ENCODE results near the gene JMJD6. TPM values are rescaled to one million over a fixed set of nuclear protein-coding genes. Genes with fewer than 3 reads are reported as not detected.
"Not testable (repeated sequence)": the region's sequence is repeated elsewhere in the genome, so short reads cannot be mapped to it uniquely, and the experiment has no call there.

JMJD6 gene
- total RNA-seq, 1 donor from 2014 or later: 11.3 TPM

DNA sequence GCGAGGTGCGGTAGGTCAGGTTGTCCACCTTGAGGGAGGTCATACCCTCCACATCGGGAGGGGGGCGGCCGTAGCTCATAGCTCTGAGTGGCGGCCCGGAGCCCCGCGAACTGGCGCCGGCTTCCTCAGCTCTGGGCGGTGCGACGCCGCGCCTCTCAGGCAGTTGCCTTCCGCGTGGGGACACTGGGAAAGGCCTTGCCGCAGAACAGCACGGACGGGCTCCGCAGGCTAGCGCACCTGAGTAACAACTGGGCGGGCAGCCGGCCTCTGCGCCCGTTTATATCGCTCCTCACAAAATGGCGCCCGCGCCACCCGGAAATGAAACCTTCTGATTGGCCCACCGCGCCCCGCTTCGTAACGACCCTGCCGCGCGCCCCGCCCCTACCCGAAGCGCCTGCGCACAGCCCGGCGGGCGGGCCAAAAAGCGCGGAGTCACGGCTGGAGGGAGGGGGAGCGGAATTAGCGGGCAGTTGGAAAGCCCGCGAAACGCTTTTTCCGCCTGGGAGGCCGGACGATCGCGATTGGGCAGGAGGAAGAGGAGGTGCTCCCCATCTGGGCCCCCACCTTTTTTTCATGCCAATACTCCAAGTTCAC is 10.8 kb upstream of the JMJD6 start, which contains the start of gene SRSF2:
Gene SRSF2, minus strand, starts transcription at position 250 of the 594 bp plus-strand sequence. Its CDS starts 171 bp downstream, at position 79.
- ATAC-seq (peak; percentile 80), DNase-seq (ENCODE audit: low spot score) (peak; percentile 99)

DNA sequence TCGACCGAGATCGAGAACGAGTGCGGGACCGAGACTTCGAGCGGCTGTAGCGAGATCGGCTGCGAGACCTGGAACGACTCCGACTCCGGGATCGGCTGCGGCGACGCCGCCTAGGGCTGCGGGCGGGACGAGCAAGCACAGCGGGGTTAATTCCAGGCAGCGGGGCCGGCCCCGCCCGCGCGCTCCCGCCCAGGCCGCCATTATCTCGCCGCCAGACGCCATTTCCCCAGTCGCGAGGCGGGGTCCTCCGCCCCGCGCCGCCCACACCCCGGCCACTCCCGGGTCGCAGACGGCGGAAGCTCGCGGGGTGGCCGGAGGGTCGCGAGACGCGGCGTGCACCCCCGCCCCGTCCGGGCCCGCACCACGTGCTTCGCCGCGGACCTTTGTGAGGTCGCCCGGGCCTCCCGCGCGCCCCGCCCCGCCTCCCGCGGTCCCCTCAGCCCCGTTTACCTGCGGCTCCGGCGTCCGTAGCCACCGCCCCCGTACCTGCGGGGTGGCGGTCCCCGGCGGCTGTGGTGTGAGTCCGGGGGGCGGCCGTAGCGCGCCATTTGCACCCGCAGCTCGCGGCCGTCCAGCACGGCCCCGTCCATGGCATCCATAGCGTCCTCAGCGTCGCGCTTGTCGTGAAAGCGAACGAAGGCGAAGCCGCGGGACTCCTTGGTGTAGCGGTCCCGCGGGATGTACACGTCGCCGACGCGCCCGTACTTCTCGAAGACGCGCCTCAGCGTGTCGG is 10.1 kb upstream of the JMJD6 start:
- DNase-seq (ENCODE audit: low spot score) (peak; percentile 83), ATAC-seq (peak; percentile 57)

DNA sequence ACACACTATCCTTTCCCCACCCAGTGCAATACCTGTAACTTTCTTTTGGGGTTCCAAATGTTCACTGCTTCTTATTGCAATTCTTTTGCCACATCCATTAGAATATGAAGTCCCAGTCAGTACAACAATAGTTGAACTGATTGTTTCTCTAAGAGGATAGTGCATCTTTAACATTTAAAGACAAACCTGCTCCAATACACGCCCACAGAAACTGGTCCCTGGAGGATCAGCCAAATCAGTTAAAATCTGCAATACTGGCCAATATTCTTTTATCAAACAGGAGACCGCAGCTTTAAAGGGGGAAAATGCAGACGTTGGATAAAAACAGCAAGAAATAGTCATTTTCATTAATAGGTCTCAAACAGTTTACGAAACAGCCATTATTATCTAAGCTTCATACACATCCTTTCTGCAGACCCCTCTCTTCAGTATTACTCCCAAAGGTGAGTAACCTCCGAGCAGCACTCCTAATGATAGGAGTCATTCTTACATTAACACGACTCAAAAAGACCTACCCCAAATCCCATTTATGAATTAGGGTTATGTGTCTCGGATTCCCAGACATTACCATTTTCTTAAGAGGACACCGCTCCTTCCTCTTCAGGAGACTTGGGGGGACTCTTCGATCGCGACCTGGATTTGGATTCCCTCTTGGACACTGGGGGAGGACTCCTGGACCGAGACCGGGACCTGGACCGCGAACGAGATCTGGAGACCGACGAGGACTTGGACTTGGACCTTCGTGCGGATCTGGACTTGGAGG is 9.4 kb upstream of the JMJD6 start:
- DNase-seq (ENCODE audit: low spot score): no peak
- no peak for ATAC-seq

DNA sequence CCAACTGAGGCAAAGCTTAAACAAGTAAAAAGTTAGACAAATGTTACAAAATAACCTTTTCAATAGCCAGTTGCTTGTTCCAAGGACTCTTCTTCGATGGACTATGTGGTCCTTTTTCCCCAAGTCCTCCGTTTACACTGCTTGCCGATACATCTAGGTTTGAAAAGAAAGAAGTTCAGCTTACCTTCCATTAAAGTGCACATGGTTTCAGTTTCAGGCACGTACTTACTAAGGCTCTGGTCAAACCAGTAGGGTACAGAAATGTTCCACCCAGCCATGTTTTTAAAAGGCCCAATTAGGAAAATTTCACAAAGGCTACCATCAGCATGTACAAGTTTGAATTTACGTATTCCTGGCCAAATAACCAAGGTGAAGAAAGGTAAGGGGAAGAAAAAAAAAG is 8.6 kb upstream of the JMJD6 start:
- no peak for ATAC-seq
- no peak for DNase-seq (ENCODE audit: low spot score)

DNA sequence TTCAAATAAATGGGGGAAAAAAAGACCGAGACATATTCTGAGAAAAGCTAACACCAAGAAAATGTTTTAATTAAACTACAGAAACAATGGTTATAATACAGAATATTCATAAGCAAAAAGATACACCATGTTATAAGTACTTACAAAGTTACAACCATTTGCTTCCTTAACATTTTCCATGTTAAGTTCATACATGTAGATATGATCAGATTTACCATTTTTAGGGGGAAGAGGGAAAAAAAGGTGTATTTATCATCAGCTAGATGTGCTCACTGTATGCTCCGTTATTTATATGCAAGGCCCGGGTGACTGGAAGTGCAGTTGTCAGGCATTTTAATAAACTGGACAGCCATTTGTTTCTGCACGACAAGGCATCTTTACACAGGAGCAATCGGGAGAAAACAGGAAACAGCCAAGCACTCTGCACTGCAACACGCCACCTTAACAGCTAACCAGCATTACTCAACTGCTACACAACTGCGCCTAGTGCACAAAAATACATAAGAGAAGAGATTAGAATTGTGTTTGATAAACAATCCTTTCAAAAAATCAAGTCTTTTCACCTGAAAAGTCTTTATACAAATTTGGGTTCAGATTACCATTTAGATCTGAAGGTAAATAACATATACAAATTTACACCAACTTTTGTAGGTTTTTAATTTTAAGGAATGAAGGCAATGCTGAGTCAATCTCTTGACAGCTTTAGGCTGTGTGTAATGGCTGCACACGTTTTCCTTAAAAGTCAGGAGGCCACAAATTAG is 7.9 kb upstream of the JMJD6 start:
- DNase-seq (ENCODE audit: low spot score) (no peak), ATAC-seq (no peak)

DNA sequence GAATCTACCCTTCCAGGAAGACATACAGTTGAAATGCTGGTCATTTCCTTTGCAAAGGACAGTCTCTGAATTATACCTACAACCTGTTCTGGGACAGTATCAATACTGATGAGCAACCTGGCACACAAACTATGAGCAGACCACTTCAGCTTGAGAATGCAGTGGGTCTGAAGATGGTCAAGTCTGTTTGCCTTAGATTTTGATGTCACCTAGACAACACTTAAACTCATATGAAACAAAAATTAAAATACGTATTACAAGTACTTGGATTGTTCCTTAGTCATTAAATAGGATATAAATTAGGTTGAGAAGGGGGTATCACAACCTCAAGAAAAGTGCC is 7.2 kb upstream of the JMJD6 start:
- no peak for DNase-seq (ENCODE audit: low spot score)
- ATAC-seq: no peak

DNA sequence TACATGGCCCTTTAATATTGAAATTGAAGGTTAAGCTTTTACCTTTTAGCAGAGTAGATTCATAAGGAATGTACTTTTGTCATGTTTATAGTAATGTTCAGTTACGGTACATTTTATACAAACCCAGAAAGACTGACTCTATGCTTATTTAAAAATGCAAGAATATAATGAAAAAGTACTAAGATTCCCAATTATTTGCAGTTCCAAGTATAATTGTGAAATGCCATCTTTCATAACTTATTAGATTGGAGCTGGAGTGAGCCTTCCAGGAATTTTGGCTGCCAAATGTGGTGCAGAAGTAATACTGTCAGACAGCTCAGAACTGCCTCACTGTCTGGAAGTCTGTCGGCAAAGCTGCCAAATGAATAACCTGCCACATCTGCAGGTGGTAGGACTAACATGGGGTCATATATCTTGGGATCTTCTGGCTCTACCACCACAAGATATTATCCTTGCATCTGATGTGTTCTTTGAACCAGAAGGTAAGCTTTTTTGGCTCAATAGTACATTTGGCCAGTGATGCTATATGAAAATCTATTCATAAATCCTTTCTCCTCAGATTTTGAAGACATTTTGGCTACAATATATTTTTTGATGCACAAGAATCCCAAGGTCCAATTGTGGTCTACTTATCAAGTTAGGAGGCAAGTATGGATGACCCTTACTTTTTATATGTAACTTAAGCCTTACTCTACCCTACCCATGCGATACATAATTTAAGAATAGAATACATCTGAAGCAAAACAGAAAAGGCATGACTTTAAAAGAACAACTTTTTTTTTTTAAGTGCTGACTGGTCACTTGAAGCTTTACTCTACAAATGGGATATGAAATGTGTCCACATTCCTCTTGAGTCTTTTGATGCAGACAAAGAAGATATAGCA is 6.6 kb upstream of the JMJD6 start:
- DNase-seq (ENCODE audit: low spot score): no peak
- ATAC-seq: no peak

DNA sequence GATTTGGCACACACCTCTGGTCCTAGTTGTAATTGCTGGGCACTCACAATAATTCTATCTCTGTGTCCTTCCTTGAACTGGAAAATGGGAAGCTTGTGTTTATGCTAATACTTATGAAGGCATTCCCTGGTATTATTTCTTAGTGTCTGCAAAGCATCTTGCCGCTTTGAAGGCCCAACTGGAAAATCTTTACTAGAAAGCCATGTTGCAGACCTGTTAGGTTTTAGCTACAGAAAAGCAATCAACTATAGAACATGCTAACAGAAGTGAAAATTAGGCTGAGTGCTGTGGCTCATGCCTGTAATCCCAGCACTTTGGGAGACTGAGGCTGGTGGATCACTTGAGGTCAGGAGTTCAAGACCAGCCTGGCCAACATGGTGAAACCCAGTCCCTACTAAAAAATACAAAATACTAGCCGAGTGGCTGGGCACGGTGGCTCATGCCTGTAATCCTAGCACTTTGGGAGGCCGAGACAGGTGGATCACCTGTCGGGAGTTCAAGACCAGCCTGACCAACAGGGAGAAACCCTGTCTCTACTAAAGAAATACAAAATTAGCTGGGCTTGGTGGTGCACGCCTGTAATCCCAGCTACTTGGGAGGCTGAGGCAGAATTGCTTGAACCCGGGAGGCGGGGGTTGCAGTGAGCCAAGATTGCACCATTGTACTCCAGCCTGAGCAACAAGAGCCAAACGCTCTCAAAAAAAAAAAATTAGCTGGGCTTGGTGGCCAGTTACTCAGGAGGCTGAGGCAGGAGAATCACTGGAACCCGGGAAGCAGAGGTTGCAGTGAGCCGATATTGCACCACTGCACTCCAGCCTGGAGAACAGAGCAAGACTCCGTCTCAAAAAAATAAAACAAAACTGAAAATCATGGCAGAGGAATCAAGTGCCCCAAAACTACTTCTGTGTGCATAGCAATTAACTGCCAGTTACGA is 5.7 kb upstream of the JMJD6 start:
- not testable (repeated sequence) for ATAC-seq; DNase-seq (ENCODE audit: low spot score)

DNA sequence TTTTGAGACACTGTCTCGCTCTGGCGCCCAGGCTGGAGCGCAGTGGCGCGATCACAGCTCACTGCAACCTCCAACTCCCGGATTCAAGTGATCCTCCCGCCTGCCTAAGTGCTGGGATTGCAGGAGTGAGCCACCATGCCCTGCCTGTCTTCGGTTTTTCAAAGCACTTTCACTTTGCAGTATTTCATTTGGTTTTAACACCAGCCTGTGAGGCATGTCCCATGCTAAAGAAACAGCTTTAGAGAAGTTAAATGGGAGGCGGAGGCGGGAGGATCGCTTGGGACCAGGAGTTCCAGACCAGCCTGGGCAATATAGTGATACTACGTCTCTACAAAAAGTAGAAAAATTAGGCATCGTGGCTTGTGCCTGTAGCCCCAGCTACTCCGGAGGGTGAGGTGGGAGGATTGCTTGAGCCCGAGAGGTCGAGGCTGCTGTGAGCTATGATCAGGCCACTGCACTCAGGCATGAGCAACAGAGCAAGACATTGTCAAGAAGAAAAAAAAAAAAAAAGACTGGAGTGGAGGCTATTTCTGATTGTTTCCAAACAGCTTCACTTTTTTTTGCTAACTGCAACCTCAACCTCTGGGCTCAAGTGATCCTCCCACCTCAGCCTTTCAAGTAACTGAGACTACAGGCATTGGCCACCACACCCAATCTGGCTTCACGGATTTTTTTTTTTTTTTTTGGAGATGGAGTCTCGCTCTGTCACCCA is 1.5 kb upstream of the JMJD6 start:
- no peak for DNase-seq (ENCODE audit: low spot score)
- ATAC-seq: no peak

DNA sequence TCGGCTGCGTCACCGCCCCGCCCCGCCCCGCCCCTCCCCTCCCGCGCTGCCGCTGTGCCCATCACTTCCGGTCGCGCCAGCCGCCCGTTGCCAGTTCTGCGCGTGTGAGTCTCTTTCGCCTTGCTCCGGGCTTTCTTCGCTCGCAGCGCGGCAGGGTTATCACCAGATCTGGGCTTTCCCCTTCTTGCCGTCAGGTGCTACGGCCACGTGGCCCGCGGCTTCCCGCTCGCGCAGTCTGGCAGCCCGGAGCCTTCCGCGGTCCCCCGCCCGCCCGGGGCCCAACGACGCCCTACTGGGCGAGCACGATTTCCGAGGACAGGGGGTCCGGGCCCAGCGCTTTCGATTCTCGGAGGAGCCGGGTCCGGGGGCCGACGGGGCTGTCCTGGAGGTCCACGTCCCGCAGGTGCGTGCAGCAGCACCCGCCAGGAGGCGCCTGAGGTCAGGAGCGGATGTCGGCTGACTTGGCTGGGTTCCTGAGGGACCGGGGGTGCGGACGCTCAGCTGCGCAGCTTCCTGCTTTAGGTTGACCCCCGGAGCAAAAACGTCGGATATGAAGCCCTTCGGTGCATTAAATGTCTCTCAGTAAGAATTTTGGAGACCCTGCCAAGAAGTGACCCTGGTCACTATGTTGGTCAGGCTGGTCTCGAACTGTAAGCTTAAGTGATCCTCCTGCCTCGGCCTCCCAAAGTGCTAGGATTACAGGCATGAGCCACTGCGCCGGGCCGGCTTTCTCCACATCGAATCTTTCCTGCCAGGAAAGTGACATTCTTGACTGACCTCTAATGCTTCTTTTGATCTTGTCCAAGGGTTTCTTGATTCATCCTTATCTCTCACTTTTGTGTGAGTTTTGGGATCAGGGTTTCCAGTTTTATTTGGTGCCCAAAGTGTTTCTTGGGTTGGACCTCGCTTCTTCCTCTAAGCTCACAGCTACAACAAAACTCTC is 641 bp upstream of the JMJD6 start, which contains the start of gene METTL23:
Gene METTL23, plus strand, starts transcription at position 64 of the 943 bp plus-strand sequence. CDS start 2,872 bp downstream, outside the sequence.
- DNase-seq (ENCODE audit: low spot score) (peak; percentile 87), ATAC-seq (peak; percentile 71)

DNA sequence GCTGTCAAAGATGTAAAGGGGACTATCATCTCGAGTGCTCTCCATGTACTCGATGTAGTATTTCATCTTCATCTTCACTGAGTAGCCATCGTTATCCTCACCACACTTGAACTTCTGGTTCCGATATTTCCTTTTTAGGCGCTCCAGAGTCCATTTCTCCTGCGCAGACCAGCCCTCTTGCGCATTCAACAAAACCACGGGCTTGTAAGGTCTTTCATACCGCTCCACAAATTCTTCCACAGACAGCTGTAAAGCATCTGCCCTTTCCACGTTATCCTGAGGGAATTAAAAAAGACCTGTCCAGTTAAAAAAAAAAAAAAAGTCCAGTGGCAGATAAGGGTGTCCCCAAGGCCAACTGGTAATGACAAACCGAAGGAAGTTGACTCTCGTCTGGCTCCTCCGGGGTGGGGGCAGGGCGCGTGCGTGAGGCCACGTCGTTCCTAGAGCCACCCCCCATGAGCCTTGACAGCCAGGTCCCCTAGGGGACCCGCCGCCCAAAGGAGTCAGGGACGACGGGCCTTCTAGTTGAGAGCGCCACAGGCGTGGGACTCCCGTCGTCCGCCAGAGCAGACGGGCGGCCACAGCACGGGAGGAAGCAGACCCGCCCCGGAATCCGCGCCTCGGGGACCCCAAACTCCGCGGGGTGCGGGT is 701 bp downstream of the JMJD6 start:
- peak; percentile 52 for ATAC-seq

DNA sequence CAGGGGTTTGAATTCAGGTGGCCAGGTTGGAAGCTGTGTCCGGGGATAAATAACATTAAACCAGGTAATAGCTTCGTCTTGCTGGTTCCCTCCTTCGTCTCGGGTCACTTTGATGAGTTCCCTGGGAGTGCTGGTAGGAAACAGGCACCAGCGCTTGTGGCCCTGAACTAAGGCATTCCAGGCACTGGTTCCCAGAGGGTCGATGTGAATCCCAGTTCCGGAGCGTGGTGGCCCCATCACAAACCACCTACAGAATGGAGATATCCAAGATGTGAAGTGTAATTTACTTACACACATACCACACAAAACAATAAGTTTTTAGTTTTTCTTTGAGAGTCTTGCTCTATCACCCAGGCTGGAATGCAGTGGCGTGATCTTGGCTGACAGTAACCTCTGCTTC is 2.6 kb downstream of the JMJD6 start:
- DNase-seq (ENCODE audit: low spot score) (no peak), ATAC-seq (no peak)

More for the DNA sequence above, 701 bp downstream of the JMJD6 start:
- peak; percentile 75 for DNase-seq (ENCODE audit: low spot score)

DNA sequence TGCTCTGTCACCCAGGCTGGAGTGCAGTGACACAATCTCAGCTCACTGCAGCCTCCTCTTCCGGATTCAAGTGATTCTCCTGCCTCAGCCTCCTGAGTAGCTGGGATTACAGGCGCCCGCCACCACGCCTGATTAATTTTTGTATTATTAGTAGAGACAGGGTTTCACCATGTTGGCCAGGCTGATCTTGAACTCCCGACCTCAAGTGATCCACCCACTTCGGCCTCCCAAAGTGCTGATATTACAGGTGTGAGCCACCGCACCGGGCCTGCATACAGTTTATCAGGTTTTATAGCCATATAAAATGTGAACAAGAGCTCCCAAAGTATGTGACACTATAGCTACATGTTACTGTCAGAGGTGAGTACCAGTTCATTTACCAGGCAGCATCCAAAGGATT is 3.4 kb downstream of the JMJD6 start:
- not testable (repeated sequence) for DNase-seq (ENCODE audit: low spot score); ATAC-seq

DNA sequence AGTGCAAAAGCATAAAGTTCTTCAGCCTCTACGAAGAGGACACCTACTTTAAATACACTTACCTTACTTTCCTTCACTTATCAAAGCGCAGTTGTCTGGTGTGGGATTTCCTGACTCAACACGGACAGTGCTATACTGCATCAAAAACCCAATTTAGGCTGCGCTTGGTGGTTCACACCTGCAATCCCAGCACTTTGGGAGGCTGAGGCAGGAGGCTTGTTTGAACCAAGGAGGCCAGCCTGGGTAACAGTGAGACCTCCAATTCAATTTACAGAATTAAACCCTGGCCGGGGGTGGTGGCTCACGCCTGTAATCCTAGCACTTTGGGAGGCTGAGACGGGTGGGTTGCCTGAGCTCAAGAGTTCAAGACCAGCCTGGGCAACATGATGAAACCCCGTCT is 4.1 kb downstream of the JMJD6 start:
- ATAC-seq: no peak
- no peak for DNase-seq (ENCODE audit: low spot score)

DNA sequence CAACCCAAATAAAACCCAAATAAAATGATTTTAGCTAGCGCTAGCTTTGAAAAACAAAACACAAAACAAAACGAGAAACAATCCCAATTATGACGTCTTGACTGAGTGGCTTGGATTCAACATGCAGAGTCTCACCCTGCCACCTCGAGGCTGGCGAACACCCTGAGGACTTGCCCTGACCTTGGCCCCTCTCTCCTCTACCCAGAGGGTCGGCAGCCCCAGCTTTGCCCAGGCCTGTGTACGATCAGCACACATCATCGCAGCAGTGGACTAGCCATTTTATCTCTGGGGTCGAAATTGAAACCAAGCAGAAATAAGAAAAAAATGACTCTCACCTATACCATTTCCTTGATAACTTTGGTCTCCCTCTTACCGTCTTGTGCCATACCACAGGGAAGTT is 4.9 kb downstream of the JMJD6 start:
- ATAC-seq (no peak), DNase-seq (ENCODE audit: low spot score) (no peak)

DNA sequence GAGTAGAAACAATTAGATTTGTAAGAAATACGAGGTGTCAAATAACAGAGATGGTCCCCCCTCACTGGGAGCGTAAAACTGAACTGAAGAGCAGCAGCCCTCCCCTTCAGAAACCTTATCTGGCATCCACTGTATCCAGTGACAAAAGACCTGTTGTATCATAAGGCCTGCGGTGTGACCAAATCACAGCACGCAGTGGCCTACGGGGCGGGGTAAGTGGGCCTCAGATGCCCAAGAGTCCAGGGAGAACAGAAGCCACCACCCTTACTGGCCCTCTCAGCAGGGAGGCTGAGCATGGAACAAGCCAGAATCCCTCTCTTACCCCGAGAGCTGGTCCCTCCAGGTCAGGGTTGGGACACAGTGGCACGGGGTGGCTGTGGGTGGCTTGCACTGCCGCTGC is 5.5 kb downstream of the JMJD6 start:
- no peak for DNase-seq (ENCODE audit: low spot score)
- ATAC-seq: no peak

DNA sequence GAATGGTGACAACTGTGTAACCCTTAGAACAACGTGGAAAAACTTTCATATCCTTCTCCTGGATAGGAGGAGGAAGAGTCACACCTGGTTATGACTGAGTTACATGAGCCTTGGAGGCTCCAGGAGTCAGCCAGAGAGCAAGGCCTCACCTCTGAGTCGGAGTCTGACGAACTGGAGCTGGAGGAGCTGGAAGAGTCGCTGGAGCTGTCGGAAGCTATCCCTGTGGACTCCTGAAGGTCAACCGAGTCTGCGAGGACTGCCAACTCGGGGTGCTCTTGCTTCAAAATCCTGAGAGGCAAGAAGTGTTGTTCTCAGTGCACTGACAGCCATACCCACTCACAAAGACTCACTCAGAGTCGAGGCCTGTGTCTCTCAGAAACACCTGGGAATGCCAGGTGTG is 6.2 kb downstream of the JMJD6 start:
- DNase-seq (ENCODE audit: low spot score) (no peak), ATAC-seq (no peak)

All from left lobe of liver (tissue), 2 donors.